BJ (cell line): Measurements from ENCODE around the gene DLD. TPM values are rescaled to one million over a fixed set of nuclear protein-coding genes. Genes with fewer than 3 reads are reported as not detected.

Experiments used
- CTCF ChIA-PET: fragments of 350-600 bp; formaldehyde crosslinking; extraction: SDS; loops from one replicate; lab custom pipeline; 2021; ENCODE audit warnings: antibody characterized with exemption, inconsistent platforms; lab: Yijun Ruan, JAX
- POLR2A ChIA-PET: fragments of 300-600 bp; sonication (Branson Sonifier 250); formaldehyde crosslinking; extraction: SDS; loops from one replicate; lab custom pipeline; 2021; ENCODE audit warnings: antibody characterized with exemption; lab: Charles Lee
- DNase-seq: peaks from one replicate; pipeline ENCODE4 v3.0.0-alpha.2; 2011; ENCODE audit warnings: low read depth
- H3K27me3 ChIP-seq: 2 replicates; pipeline ENCODE4 v1.6.0; 2011; ENCODE audit warnings: low read length; ENCODE audit not compliant: control insufficient read depth, insufficient read depth
- H3K36me3 ChIP-seq: 2 replicates; pipeline ENCODE4 v1.5.1; 2011; ENCODE audit warnings: low read length; ENCODE audit not compliant: control insufficient read depth, insufficient read depth
- H3K4me3 ChIP-seq: 2 replicates; pipeline ENCODE4 v1.5.1; 2011; ENCODE audit warnings: low read depth, mild to moderate bottlenecking, control low read depth, low read length
- polyA plus RNA-seq: library from polyadenylated mRNA; depleted of rRNA; stranded (reverse); fragments of >200 nt; gene quantifications from 2 replicates; pipeline ENCODE4 v1.2.3, GENCODE V29; 2011
- TF ChIP-seq, protein P1 (sequence below): IDR thresholded peaks from 2 replicates; pipeline ENCODE4 v1.5.1; 2011; ENCODE audit warnings: low read depth, mild to moderate bottlenecking, control low read depth, inconsistent platforms, low read length, moderate library complexity; ENCODE audit not compliant: insufficient read depth

The DLD gene
- polyA plus RNA-seq, 1 experiment: 72.4 TPM

DNA sequence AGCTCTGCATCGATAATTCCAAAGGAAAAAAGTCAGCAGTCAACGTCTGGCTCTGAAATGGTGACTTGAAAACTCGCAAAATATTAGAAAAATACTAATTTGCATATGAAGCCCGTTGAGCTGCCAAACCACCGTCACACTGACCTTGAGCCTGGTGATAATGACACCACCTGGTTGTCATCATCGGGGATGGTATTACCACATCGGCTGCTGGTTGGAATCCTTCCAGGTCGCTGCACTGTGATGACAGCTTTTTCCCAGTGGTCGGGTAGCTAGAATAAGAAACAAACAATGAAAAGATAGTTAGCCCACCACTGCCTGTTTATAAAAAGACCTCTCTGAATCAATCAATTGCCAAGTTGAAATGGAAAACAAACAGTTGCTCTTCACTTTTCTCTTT is 70.4 kb downstream of the DLD start:
- no peak overlapping the region for H3K4me3 ChIP-seq
- no peaks in the 10 kb centered on the region for H3K27me3 ChIP-seq
- TF ChIP-seq, protein P1, sequence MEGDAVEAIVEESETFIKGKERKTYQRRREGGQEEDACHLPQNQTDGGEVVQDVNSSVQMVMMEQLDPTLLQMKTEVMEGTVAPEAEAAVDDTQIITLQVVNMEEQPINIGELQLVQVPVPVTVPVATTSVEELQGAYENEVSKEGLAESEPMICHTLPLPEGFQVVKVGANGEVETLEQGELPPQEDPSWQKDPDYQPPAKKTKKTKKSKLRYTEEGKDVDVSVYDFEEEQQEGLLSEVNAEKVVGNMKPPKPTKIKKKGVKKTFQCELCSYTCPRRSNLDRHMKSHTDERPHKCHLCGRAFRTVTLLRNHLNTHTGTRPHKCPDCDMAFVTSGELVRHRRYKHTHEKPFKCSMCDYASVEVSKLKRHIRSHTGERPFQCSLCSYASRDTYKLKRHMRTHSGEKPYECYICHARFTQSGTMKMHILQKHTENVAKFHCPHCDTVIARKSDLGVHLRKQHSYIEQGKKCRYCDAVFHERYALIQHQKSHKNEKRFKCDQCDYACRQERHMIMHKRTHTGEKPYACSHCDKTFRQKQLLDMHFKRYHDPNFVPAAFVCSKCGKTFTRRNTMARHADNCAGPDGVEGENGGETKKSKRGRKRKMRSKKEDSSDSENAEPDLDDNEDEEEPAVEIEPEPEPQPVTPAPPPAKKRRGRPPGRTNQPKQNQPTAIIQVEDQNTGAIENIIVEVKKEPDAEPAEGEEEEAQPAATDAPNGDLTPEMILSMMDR: no peak
- H3K36me3 ChIP-seq: peaks cover 30% of the 10 kb centered on the region
- ChIA-PET CTCF (no interaction called here), POLR2A (no interaction called here)
- DNase-seq: no peak

DNA sequence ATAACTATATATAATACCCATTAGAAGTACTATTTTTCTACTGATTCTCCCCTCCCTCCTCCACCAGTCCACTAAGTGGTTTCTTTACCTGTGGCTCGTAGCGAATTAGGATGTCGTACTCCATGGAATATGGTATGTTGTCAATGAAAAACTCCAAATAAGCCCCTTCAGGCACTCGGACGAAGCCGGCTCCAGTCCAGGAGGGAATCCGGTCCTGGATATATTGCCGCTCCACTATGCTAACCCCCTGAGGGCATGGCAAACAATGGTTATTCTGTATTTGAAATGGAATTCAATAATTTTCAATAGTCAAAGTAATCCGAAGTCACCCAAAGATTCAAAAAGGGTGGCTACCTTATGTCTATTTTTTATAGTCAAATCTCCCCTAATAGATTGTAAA is 71.8 kb downstream of the DLD start:
- no peak for DNase-seq
- TF ChIP-seq, protein P1: no peak
- ChIA-PET POLR2A (no interaction called here), CTCF (no interaction called here)
- H3K36me3 ChIP-seq: peaks cover 28% of the 10 kb centered on the region
- H3K27me3 ChIP-seq: no peaks in the 10 kb centered on the region
- H3K4me3 ChIP-seq: no peak overlapping the region

DNA sequence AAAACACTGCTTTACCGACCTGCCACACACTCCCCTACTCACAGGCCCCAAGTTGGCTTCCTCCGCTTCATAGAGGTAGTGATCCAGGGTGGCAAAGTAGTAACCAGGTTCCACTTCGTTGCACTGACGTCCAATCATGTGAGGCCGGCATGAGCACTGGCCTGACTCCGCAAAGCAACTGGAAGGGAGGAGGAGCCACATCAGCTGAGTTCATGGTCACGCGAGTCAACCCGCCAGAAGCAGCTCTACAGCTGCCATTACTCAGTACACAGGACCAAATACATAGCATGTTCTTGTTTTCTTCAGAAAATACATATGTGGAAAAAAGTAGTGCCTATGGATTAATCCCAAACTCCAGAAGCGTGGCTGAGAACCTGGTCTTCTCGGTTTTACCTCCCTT is 73.5 kb downstream of the DLD start:
- H3K27me3 ChIP-seq: no peaks in the 10 kb centered on the region
- POLR2A ChIA-PET: no interaction called here
- CTCF ChIA-PET: no interaction called here
- H3K4me3 ChIP-seq: no peak overlapping the region
- H3K36me3 ChIP-seq: peaks cover 26% of the 10 kb centered on the region
- no peak for DNase-seq
- TF ChIP-seq, protein P1: no peak

DNA sequence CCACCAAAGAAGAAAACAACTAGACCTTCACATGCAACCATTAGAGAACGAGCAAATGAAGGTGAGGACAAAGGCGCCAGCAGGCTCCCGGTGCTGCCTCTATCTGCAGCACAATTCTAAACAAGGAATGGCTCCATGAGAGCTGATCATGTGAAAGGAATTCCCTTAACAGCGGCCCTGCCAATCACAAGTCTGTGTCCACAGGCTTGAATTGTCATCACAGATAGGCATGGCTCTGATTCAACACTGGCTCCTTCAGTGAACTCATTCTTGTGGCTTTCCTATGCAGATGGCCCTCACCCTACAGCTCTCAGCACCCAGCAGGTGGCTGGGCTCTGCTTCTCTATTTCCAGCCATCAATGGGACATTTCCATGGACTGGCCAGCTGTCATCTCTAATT is 75.7 kb downstream of the DLD start:
- CTCF ChIA-PET: interaction anchor here (0.8 to 1.2 kb wide), 2 partner anchors 11 to 52 kb away, joined by 4 to 5 read pairs; no protein-coding TSS in a partner anchor
- Histone ChIP-seq H3K27me3 (no peaks in the 10 kb centered on the region), H3K4me3 (no peak overlapping the region), H3K36me3 (peaks cover 19% of the 10 kb centered on the region)
- POLR2A ChIA-PET: interaction anchor here (0.7 kb wide), 1 partner anchor 12 kb away, joined by 5 read pairs; no protein-coding TSS in a partner anchor
- no peak for DNase-seq
- TF ChIP-seq, protein P1: peak; percentile 28; the same call in 1 of the 2 replicates

DNA sequence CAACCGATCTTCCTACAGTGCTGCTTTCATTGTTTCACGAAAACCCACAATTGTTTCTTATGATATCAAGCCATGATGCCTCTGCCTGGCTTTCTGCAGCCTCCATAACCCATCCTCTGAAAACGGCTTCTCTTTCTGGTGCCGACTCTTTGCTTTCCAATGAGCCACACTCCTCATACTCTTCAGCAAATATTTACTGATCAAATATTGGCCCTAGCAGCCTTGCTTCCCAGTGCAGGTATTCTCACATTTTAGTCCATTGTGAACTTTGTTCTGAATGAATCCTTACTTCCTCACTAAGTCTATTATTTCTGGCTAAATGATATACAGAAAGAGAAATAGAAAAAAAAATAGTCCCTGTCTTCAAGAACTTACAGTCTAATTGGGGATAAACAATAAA is 76.4 kb downstream of the DLD start:
- peaks cover 16% of the 10 kb centered on the region for H3K36me3 ChIP-seq
- no peak overlapping the region for H3K4me3 ChIP-seq
- TF ChIP-seq, protein P1: no peak
- ChIA-PET POLR2A (no interaction called here), CTCF (no interaction called here)
- DNase-seq: no peak
- no peaks in the 10 kb centered on the region for H3K27me3 ChIP-seq
